K562 (cell line): ENCODE data around the gene NT5DC4. TPM values are rescaled to one million over a fixed set of nuclear protein-coding genes. Genes with fewer than 3 reads are reported as not detected.

Source experiments
- AFF1 ChIP-seq, 2 experiments: fragments of 450-650 bp; IDR thresholded peaks; 2 replicates each; pipeline ENCODE4 v1.6.1; 2018; ENCODE audit warnings: mild to moderate bottlenecking in 2 of 2, low read depth in 1 of 2; ENCODE audit not compliant: partially characterized antibody in 2 of 2
- EHMT2 ChIP-seq: fragments of 450-650 bp; IDR thresholded peaks from 2 replicates; pipeline ENCODE4 v1.6.1; 2018; ENCODE audit warnings: antibody characterized with exemption
- HLTF ChIP-seq: fragments of 450-650 bp; IDR thresholded peaks from 2 replicates; pipeline ENCODE4 v1.6.1; 2016
- MTA1 ChIP-seq: fragments of 450-650 bp; IDR thresholded peaks from 2 replicates; pipeline ENCODE4 v1.6.1; 2017; ENCODE audit warnings: borderline replicate concordance
- SMAD4 ChIP-seq: fragments of 250-450 bp; sonication (Bioruptor Pico); conservative IDR thresholded peaks from 2 replicates; pipeline ENCODE4 v1.8.0; 2021; ENCODE audit warnings: inconsistent platforms, mild to moderate bottlenecking, moderate library complexity
- SMARCA4 ChIP-seq: fragments of 450-650 bp; IDR thresholded peaks from 2 replicates; pipeline ENCODE4 v1.6.1; 2016
- ZNF512 ChIP-seq: IDR thresholded peaks from 2 replicates; pipeline ENCODE4 v1.6.1; 2016; ENCODE audit warnings: missing genetic modification characterization, missing compliant biosample characterization
- polyA plus RNA-seq, 8 experiments: library from polyadenylated mRNA; depleted of rRNA in 4 of 8; stranded (reverse) in 5 of 8; unstranded in 3 of 8; fragments of >200 nt; fragmentation: Nextera tagmentation in 2 of 8; fragmentation: Illumina TruSeq in 1 of 8; extraction: Ambion mirVana in 2 of 8; extraction: Trizol in 1 of 8; gene quantifications; 2 replicates each; pipeline versions ENCODE4 v1.2.1 to v1.2.3, GENCODE V29; 2011 to 2014; ENCODE audit warnings: inconsistent platforms in 1 of 8, missing spikeins in 1 of 8
- total RNA-seq, 7 experiments: library from RNA; depleted of rRNA in 6 of 7; stranded (reverse); fragments of >200 nt in 6 of 7; fragmentation: Illumina TruSeq in 2 of 7; extraction: Trizol in 2 of 7; gene quantifications; 2 replicates each; pipeline versions ENCODE4 v1.2.1 to v1.2.3, GENCODE V29; 2011 to 2021; ENCODE audit warnings: low replicate concordance in 1 of 7

NT5DC4 gene
- total and polyA plus RNA-seq, 9 of the 15 experiments (the other 6 are each of a cell fraction or from before 2014, with no cell fraction given) = 0.44 to 6.9 (median 2.5) TPM

- TF ChIP-seq AFF1 (IDR thresholded peaks at IDR 0.05; ENCODE audit: low read depth in 1 of 2, partially characterized antibody in 2 of 2) (peak in 1 of 2 experiments; percentile 50), SMARCA4 (peak; percentile 66), EHMT2 (peak; percentile 62; the same call in 1 of the 2 replicates), MTA1 (peak; percentile 64; the same call in 1 of the 2 replicates), ZNF512 (no peak), SMAD4 (peak; percentile 33; the same call in 1 of the 2 replicates), HLTF (0 out of 2 replicates have a peak, but pooled peaks have one; percentile 24)
These were observed 67.8 kb downstream of the NT5DC4 start (continued) for GRCh38 chr2:112788653-112789052.

Other genes with a start within 250 kb of the NT5DC4 start
Only the 7 nearest of the 8 such genes appear.
- gene POLR1B, start 178.6 kb upstream of the NT5DC4 start, total RNA-seq (2014; rRNA removed) = 21.2 and 27.9 TPM in 2 replicates
- gene POLR1B, start 178.6 kb upstream of the NT5DC4 start, total RNA-seq (2014; rRNA removed; fragmentation: Illumina TruSeq; extraction: Trizol) = 47.9 and 55.1 TPM in 2 replicates
- 42.3 and 46.4 TPM in 2 replicates for gene POLR1B, start 178.6 kb upstream of the NT5DC4 start, total RNA-seq (2015; rRNA removed; fragmentation: Illumina TruSeq; extraction: Trizol)
- gene POLR1B, start 178.6 kb upstream of the NT5DC4 start, total RNA-seq (2021) = 53.9 and 60.8 TPM in 2 replicates
- 32.4 and 47.9 TPM in 2 replicates for gene POLR1B, start 178.6 kb upstream of the NT5DC4 start, polyA plus RNA-seq (2011; rRNA removed)
- 39.6 and 40.2 TPM in 2 replicates for gene POLR1B, start 178.6 kb upstream of the NT5DC4 start, polyA plus RNA-seq (2014; fragmentation: Illumina TruSeq; extraction: Trizol)
- 10 to 100 TPM; 19.8 to 38.6 TPM for gene POLR1B, start 178.6 kb upstream of the NT5DC4 start, polyA plus RNA-seq (2014; fragmentation: Nextera tagmentation; extraction: Ambion mirVana)
- gene POLR1B, start 178.6 kb upstream of the NT5DC4 start, polyA plus RNA-seq (2014; rRNA removed) = 22.8 and 24.7 TPM in 2 replicates
- gene CHCHD5, start 136.4 kb upstream of the NT5DC4 start, total RNA-seq (2014; rRNA removed) = 33.4 and 61.2 TPM in 2 replicates
- 5.7 and 7.4 TPM in 2 replicates for gene CHCHD5, start 136.4 kb upstream of the NT5DC4 start, total RNA-seq (2014; rRNA removed; fragmentation: Illumina TruSeq; extraction: Trizol)
- 25.8 and 29.4 TPM in 2 replicates for gene CHCHD5, start 136.4 kb upstream of the NT5DC4 start, total RNA-seq (2015; rRNA removed; fragmentation: Illumina TruSeq; extraction: Trizol)
- gene CHCHD5, start 136.4 kb upstream of the NT5DC4 start, total RNA-seq (2021) = 42.9 and 55.3 TPM in 2 replicates
- 16.4 and 21.9 TPM in 2 replicates for gene CHCHD5, start 136.4 kb upstream of the NT5DC4 start, polyA plus RNA-seq (2011; rRNA removed)
- gene CHCHD5, start 136.4 kb upstream of the NT5DC4 start, polyA plus RNA-seq (2014; fragmentation: Illumina TruSeq; extraction: Trizol) = 21.0 and 45.8 TPM in 2 replicates
- 10 to 100 TPM; 56.0 to 79.3 TPM for gene CHCHD5, start 136.4 kb upstream of the NT5DC4 start, polyA plus RNA-seq (2014; fragmentation: Nextera tagmentation; extraction: Ambion mirVana)
- 42.4 and 61.3 TPM in 2 replicates for gene CHCHD5, start 136.4 kb upstream of the NT5DC4 start, polyA plus RNA-seq (2014; rRNA removed)
- 64.7 and 66.0 TPM in 2 replicates for gene SLC20A1, start 75.1 kb upstream of the NT5DC4 start, total RNA-seq (2014; rRNA removed)
- 95.1 and 111 TPM in 2 replicates for gene SLC20A1, start 75.1 kb upstream of the NT5DC4 start, total RNA-seq (2014; rRNA removed; fragmentation: Illumina TruSeq; extraction: Trizol)
- 66.8 and 68.9 TPM in 2 replicates for gene SLC20A1, start 75.1 kb upstream of the NT5DC4 start, total RNA-seq (2015; rRNA removed; fragmentation: Illumina TruSeq; extraction: Trizol)
- 123 and 136 TPM in 2 replicates for gene SLC20A1, start 75.1 kb upstream of the NT5DC4 start, total RNA-seq (2021)
- 101 and 150 TPM in 2 replicates for gene SLC20A1, start 75.1 kb upstream of the NT5DC4 start, polyA plus RNA-seq (2011; rRNA removed)
- 85.8 and 87.8 TPM in 2 replicates for gene SLC20A1, start 75.1 kb upstream of the NT5DC4 start, polyA plus RNA-seq (2014; fragmentation: Illumina TruSeq; extraction: Trizol)
- 10 to 100 TPM; 53.8 to 56.1 TPM for gene SLC20A1, start 75.1 kb upstream of the NT5DC4 start, polyA plus RNA-seq (2014; fragmentation: Nextera tagmentation; extraction: Ambion mirVana)
- gene SLC20A1, start 75.1 kb upstream of the NT5DC4 start, polyA plus RNA-seq (2014; rRNA removed) = 74.7 and 77.3 TPM in 2 replicates
- 10.4 and 12.3 TPM in 2 replicates for gene CKAP2L, start 43.6 kb downstream of the NT5DC4 start, total RNA-seq (2014; rRNA removed)
- gene CKAP2L, start 43.6 kb downstream of the NT5DC4 start, total RNA-seq (2014; rRNA removed; fragmentation: Illumina TruSeq; extraction: Trizol) = 14.2 and 16.9 TPM in 2 replicates
- 11.5 and 12.1 TPM in 2 replicates for gene CKAP2L, start 43.6 kb downstream of the NT5DC4 start, total RNA-seq (2015; rRNA removed; fragmentation: Illumina TruSeq; extraction: Trizol)
- gene CKAP2L, start 43.6 kb downstream of the NT5DC4 start, total RNA-seq (2021) = 17.6 and 18.6 TPM in 2 replicates
- gene CKAP2L, start 43.6 kb downstream of the NT5DC4 start, polyA plus RNA-seq (2011; rRNA removed) = 15.8 and 18.5 TPM in 2 replicates
- gene CKAP2L, start 43.6 kb downstream of the NT5DC4 start, polyA plus RNA-seq (2014; fragmentation: Illumina TruSeq; extraction: Trizol) = 20.3 and 21.9 TPM in 2 replicates
- gene CKAP2L, start 43.6 kb downstream of the NT5DC4 start, polyA plus RNA-seq (2014; fragmentation: Nextera tagmentation; extraction: Ambion mirVana) = 10 to 100 TPM; 14.1 to 14.9 TPM
- gene CKAP2L, start 43.6 kb downstream of the NT5DC4 start, polyA plus RNA-seq (2014; rRNA removed) = 10.9 and 13.2 TPM in 2 replicates
- 0.14 TPM in 1 of 2 replicates, not detected in the other for gene IL1A, start 63.5 kb downstream of the NT5DC4 start, total RNA-seq (2014; rRNA removed)
- gene IL1A, start 63.5 kb downstream of the NT5DC4 start, total RNA-seq (2014; rRNA removed; fragmentation: Illumina TruSeq; extraction: Trizol) = 0.15 and 0.19 TPM in 2 replicates
- gene IL1A, start 63.5 kb downstream of the NT5DC4 start, total RNA-seq (2015; rRNA removed; fragmentation: Illumina TruSeq; extraction: Trizol) = 0.08 TPM in 1 of 2 replicates, not detected in the other
- 0.09 TPM in 1 of 2 replicates, not detected in the other for gene IL1A, start 63.5 kb downstream of the NT5DC4 start, total RNA-seq (2021)
- gene IL1A, start 63.5 kb downstream of the NT5DC4 start, polyA plus RNA-seq (2011; rRNA removed) = 0.07 and 0.09 TPM in 2 replicates
- gene IL1A, start 63.5 kb downstream of the NT5DC4 start, polyA plus RNA-seq (2014; fragmentation: Illumina TruSeq; extraction: Trizol) = 0.08 and 0.15 TPM in 2 replicates
- under 1 TPM in 1 of 2 experiments, not detected in 1; 0.27 TPM for gene IL1A, start 63.5 kb downstream of the NT5DC4 start, polyA plus RNA-seq (2014; fragmentation: Nextera tagmentation; extraction: Ambion mirVana)
- gene IL1A, start 63.5 kb downstream of the NT5DC4 start, polyA plus RNA-seq (2014; rRNA removed) = 0.03 TPM in 1 of 2 replicates, not detected in the other
- gene IL1B, start 115.8 kb downstream of the NT5DC4 start, total RNA-seq (2014; rRNA removed) = not detected in 2 replicates
- gene IL1B, start 115.8 kb downstream of the NT5DC4 start, total RNA-seq (2014; rRNA removed; fragmentation: Illumina TruSeq; extraction: Trizol) = not detected in 2 replicates
- 0.29 TPM in 1 of 2 replicates, not detected in the other for gene IL1B, start 115.8 kb downstream of the NT5DC4 start, total RNA-seq (2015; rRNA removed; fragmentation: Illumina TruSeq; extraction: Trizol)
- not detected in 2 replicates for gene IL1B, start 115.8 kb downstream of the NT5DC4 start, total RNA-seq (2021)
- gene IL1B, start 115.8 kb downstream of the NT5DC4 start, polyA plus RNA-seq (2011; rRNA removed) = 0.09 TPM in 1 of 2 replicates, not detected in the other
- gene IL1B, start 115.8 kb downstream of the NT5DC4 start, polyA plus RNA-seq (2014; fragmentation: Illumina TruSeq; extraction: Trizol) = not detected in 2 replicates
- gene IL1B, start 115.8 kb downstream of the NT5DC4 start, polyA plus RNA-seq (2014; fragmentation: Nextera tagmentation; extraction: Ambion mirVana) = not detected
- not detected in 2 replicates for gene IL1B, start 115.8 kb downstream of the NT5DC4 start, polyA plus RNA-seq (2014; rRNA removed)
- not detected in 2 replicates for gene IL37, start 190.1 kb downstream of the NT5DC4 start, total RNA-seq (2014; rRNA removed)
- gene IL37, start 190.1 kb downstream of the NT5DC4 start, total RNA-seq (2014; rRNA removed; fragmentation: Illumina TruSeq; extraction: Trizol) = not detected in 2 replicates
- gene IL37, start 190.1 kb downstream of the NT5DC4 start, total RNA-seq (2015; rRNA removed; fragmentation: Illumina TruSeq; extraction: Trizol) = not detected in 2 replicates
- not detected in 2 replicates for gene IL37, start 190.1 kb downstream of the NT5DC4 start, total RNA-seq (2021)
- not detected in 2 replicates for gene IL37, start 190.1 kb downstream of the NT5DC4 start, polyA plus RNA-seq (2011; rRNA removed)
- gene IL37, start 190.1 kb downstream of the NT5DC4 start, polyA plus RNA-seq (2014; fragmentation: Illumina TruSeq; extraction: Trizol) = not detected in 2 replicates
- gene IL37, start 190.1 kb downstream of the NT5DC4 start, polyA plus RNA-seq (2014; fragmentation: Nextera tagmentation; extraction: Ambion mirVana) = not detected
- not detected in 2 replicates for gene IL37, start 190.1 kb downstream of the NT5DC4 start, polyA plus RNA-seq (2014; rRNA removed)